HepG2 (cell line): ENCODE data around the gene ACD. TPM values are rescaled to one million over a fixed set of nuclear protein-coding genes. Genes with fewer than 3 reads are reported as not detected.

ENCODE experiments used
- ARNT ChIP-seq: fragments of 450-650 bp; IDR thresholded peaks from 2 replicates; pipeline ENCODE4 v1.6.1; 2017
- ATAD3A ChIP-seq: sonication (generic); formaldehyde crosslinking; IDR thresholded peaks from 2 replicates; pipeline ENCODE4 v1.4.0; 2020; ENCODE audit warnings: missing genetic modification reagents
- MIER2 ChIP-seq: IDR thresholded peaks from 2 replicates; pipeline ENCODE4 v1.6.1; 2016; ENCODE audit warnings: missing biosample characterization, missing genetic modification reagents
- POLR2AphosphoS2 ChIP-seq: IDR thresholded peaks from 2 replicates; pipeline ENCODE4 v1.6.1; 2011; ENCODE audit warnings: low read depth, low read length, improper control_type of control experiment
- RFX3 ChIP-seq: IDR thresholded peaks from 2 replicates; pipeline ENCODE4 v1.6.1; 2016; ENCODE audit warnings: missing biosample characterization, missing genetic modification reagents
- SOX6 ChIP-seq, 2 experiments: fragments of 450-650 bp in 1 of 2; sonication (generic) in 1 of 2; formaldehyde crosslinking in 1 of 2; IDR thresholded peaks; 2 replicates each; pipeline versions ENCODE4 v1.4.0 to v1.6.1; 2017 to 2020; ENCODE audit warnings: antibody characterized with exemption in 1 of 2, mild to moderate bottlenecking in 1 of 2, missing genetic modification reagents in 1 of 2
- TOPORS ChIP-seq: sonication (generic); formaldehyde crosslinking; IDR thresholded peaks from 2 replicates; pipeline ENCODE4 v1.8.0; 2023; ENCODE audit warnings: mild to moderate bottlenecking, missing genetic modification reagents
- ZFAT ChIP-seq: sonication (generic); formaldehyde crosslinking; conservative IDR thresholded peaks from 2 replicates; pipeline ENCODE4 v1.8.1; 2023; ENCODE audit warnings: missing genetic modification reagents, inconsistent platforms
- ZFP41 ChIP-seq: sonication (generic); formaldehyde crosslinking; IDR thresholded peaks from 2 replicates; pipeline ENCODE4 v1.4.0; 2020; ENCODE audit warnings: mild to moderate bottlenecking, missing genetic modification reagents, borderline replicate concordance
- ZIK1 ChIP-seq: sonication (generic); formaldehyde crosslinking; IDR thresholded peaks from 2 replicates; pipeline ENCODE4 v1.5.0; 2020; ENCODE audit warnings: mild to moderate bottlenecking, low read depth, missing genetic modification reagents, borderline replicate concordance
- polyA plus RNA-seq, 8 experiments: library from polyadenylated mRNA; depleted of rRNA in 3 of 8; stranded (reverse) in 7 of 8; unstranded in 1 of 8; fragments of >200 nt; fragmentation: Illumina TruSeq in 4 of 8; extraction: Trizol in 4 of 8; gene quantifications; 2 replicates each; pipeline versions ENCODE4 v1.2.1 to v1.2.3, GENCODE V29; 2011 to 2016; ENCODE audit warnings: low read depth in 4 of 8, missing spikeins in 1 of 8, mixed read lengths in 1 of 8; ENCODE audit not compliant: insufficient read depth in 1 of 8
- total RNA-seq, 5 experiments: library from RNA; depleted of rRNA; stranded (reverse); fragments of >200 nt; fragmentation: Illumina TruSeq; extraction: Trizol; gene quantifications; 2 replicates each; pipeline ENCODE4 v1.2.3, GENCODE V29; 2016; ENCODE audit warnings: low read depth in 1 of 5
- TF ChIP-seq, protein P1 (sequence below): sonication (generic); formaldehyde crosslinking; IDR thresholded peaks from 2 replicates; pipeline ENCODE4 v1.8.1; 2023; ENCODE audit warnings: missing genetic modification reagents, mild to moderate bottlenecking, borderline replicate concordance
- TF ChIP-seq, protein P2 (sequence below): sonication (generic); formaldehyde crosslinking; IDR thresholded peaks from 2 replicates; pipeline ENCODE4 v1.4.0; 2020; ENCODE audit warnings: missing genetic modification reagents, low read depth, mild to moderate bottlenecking, borderline replicate concordance
- TF ChIP-seq, protein P3 (sequence below): sonication (generic); formaldehyde crosslinking; IDR thresholded peaks from 2 replicates; pipeline ENCODE4 v1.4.0; 2020; ENCODE audit warnings: missing genetic modification reagents
- TF ChIP-seq, protein P4 (sequence below): sonication (generic); formaldehyde crosslinking; IDR thresholded peaks from 2 replicates; pipeline ENCODE4 v1.4.0; 2020; ENCODE audit warnings: missing genetic modification reagents, borderline replicate concordance
- TF ChIP-seq, protein P5 (sequence below): sonication (generic); formaldehyde crosslinking; IDR thresholded peaks from 2 replicates; pipeline ENCODE4 v1.8.1; 2023; ENCODE audit warnings: mild to moderate bottlenecking, missing genetic modification reagents
- TF ChIP-seq, protein P6 (sequence below): sonication (generic); formaldehyde crosslinking; IDR thresholded peaks from 2 replicates; pipeline ENCODE4 v1.5.1; 2020; ENCODE audit warnings: mild to moderate bottlenecking, missing genetic modification reagents, moderate library complexity
- TF ChIP-seq, protein P7 (sequence below): sonication (generic); formaldehyde crosslinking; IDR thresholded peaks from 2 replicates; pipeline ENCODE4 v1.4.0; 2020; ENCODE audit warnings: mild to moderate bottlenecking, missing genetic modification reagents

Gene ACD
- total and polyA plus RNA-seq, 2 of the 13 experiments (the other 11 are each of a cell fraction or from before 2014, with no cell fraction given) = 32.6 to 38.3 TPM

DNA sequence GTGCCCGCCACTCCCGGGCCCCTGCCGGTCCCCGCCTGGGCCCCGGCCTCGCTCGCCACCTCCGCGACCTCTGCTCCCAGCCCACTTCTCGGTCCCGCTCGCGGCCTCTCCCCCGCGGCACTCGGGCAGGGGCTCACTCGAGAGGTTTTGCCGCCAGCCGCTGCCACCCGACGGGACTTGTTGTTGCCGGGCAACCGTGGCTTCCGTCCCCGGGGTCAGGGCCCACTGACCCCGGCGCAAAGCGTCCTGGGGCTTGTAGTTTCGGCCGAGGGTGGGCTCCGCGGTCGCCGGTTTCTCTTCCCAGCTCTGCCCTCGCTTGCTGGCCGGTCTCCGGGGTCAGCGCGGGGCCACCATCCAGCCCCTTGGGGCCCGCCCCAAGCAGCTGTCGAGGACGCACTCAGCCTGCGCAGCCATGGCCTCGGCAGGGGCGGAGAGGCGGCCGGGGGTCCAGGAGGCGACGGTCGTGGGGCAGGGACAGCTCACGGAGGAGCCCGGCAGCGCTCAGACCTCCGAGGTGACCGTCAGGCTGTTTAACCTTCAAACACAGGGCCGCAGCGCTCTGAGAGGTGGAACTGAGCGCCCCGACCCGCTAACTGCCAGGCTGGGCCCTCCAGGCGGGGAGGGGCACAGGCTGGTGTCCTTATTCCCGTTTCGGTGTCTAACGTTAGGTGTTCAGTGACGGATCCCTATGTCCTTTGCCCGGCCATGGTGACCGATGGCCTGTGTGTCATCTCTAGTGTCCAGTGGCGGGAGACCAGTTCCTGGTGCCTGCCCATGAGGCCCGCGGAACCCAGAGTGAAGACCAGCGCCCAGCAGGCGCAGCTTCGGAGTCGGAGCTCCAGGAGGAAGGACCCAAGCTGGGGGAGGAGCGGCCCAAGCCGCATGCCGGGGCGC, 6.7 kb upstream of the ACD start, which contains the start of the genes C16orf86 and ENKD1 (continued):
- TF ChIP-seq, protein P1, sequence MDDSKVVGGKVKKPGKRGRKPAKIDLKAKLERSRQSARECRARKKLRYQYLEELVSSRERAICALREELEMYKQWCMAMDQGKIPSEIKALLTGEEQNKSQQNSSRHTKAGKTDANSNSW (CRISPR knock-in tag) = no peak; the same call in 1 of the 2 replicates
- TF ChIP-seq ZFAT = no peak
- TF ChIP-seq ZFP41 (CRISPR knock-in tag) = no peak
- no peak for TF ChIP-seq ATAD3A (CRISPR knock-in tag)
- TF ChIP-seq ZIK1 (CRISPR knock-in tag) = peak; percentile 80; the same call in 1 of the 2 replicates
- no peak for TF ChIP-seq SOX6 (IDR thresholded peaks at IDR 0.05)
- TF ChIP-seq SOX6 (CRISPR knock-in tag; IDR thresholded peaks at IDR 0.05) = no peak; the same call in 1 of the 2 replicates
- TF ChIP-seq, protein P2, sequence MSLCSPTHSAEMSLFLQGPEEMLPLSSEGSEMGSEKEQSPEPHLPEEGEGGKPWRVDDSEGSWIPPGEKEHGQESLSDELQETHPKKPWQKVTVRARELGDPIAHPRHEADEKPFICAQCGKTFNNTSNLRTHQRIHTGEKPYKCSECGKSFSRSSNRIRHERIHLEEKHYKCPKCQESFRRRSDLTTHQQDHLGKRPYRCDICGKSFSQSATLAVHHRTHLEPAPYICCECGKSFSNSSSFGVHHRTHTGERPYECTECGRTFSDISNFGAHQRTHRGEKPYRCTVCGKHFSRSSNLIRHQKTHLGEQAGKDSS = no peak
- TF ChIP-seq MIER2 (CRISPR knock-in tag) = no peak
- TF ChIP-seq, protein P3, sequence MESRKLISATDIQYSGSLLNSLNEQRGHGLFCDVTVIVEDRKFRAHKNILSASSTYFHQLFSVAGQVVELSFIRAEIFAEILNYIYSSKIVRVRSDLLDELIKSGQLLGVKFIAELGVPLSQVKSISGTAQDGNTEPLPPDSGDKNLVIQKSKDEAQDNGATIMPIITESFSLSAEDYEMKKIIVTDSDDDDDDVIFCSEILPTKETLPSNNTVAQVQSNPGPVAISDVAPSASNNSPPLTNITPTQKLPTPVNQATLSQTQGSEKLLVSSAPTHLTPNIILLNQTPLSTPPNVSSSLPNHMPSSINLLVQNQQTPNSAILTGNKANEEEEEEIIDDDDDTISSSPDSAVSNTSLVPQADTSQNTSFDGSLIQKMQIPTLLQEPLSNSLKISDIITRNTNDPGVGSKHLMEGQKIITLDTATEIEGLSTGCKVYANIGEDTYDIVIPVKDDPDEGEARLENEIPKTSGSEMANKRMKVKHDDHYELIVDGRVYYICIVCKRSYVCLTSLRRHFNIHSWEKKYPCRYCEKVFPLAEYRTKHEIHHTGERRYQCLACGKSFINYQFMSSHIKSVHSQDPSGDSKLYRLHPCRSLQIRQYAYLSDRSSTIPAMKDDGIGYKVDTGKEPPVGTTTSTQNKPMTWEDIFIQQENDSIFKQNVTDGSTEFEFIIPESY (CRISPR knock-in tag) = peak; percentile 6; the same call in 1 of the 2 replicates
- TF ChIP-seq, protein P4, sequence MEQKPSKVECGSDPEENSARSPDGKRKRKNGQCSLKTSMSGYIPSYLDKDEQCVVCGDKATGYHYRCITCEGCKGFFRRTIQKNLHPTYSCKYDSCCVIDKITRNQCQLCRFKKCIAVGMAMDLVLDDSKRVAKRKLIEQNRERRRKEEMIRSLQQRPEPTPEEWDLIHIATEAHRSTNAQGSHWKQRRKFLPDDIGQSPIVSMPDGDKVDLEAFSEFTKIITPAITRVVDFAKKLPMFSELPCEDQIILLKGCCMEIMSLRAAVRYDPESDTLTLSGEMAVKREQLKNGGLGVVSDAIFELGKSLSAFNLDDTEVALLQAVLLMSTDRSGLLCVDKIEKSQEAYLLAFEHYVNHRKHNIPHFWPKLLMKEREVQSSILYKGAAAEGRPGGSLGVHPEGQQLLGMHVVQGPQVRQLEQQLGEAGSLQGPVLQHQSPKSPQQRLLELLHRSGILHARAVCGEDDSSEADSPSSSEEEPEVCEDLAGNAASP (CRISPR knock-in tag) = 0 out of 2 replicates have a peak, but pooled peaks have one; percentile 19
- TF ChIP-seq ARNT = no peak
- TF ChIP-seq, protein P5, sequence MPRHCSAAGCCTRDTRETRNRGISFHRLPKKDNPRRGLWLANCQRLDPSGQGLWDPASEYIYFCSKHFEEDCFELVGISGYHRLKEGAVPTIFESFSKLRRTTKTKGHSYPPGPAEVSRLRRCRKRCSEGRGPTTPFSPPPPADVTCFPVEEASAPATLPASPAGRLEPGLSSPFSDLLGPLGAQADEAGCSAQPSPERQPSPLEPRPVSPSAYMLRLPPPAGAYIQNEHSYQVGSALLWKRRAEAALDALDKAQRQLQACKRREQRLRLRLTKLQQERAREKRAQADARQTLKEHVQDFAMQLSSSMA = 0 out of 2 replicates have a peak, but pooled peaks have one; percentile 31
- no peak for TF ChIP-seq POLR2AphosphoS2
- peak; percentile 92 for TF ChIP-seq RFX3 (CRISPR knock-in tag)
- TF ChIP-seq, protein P6, sequence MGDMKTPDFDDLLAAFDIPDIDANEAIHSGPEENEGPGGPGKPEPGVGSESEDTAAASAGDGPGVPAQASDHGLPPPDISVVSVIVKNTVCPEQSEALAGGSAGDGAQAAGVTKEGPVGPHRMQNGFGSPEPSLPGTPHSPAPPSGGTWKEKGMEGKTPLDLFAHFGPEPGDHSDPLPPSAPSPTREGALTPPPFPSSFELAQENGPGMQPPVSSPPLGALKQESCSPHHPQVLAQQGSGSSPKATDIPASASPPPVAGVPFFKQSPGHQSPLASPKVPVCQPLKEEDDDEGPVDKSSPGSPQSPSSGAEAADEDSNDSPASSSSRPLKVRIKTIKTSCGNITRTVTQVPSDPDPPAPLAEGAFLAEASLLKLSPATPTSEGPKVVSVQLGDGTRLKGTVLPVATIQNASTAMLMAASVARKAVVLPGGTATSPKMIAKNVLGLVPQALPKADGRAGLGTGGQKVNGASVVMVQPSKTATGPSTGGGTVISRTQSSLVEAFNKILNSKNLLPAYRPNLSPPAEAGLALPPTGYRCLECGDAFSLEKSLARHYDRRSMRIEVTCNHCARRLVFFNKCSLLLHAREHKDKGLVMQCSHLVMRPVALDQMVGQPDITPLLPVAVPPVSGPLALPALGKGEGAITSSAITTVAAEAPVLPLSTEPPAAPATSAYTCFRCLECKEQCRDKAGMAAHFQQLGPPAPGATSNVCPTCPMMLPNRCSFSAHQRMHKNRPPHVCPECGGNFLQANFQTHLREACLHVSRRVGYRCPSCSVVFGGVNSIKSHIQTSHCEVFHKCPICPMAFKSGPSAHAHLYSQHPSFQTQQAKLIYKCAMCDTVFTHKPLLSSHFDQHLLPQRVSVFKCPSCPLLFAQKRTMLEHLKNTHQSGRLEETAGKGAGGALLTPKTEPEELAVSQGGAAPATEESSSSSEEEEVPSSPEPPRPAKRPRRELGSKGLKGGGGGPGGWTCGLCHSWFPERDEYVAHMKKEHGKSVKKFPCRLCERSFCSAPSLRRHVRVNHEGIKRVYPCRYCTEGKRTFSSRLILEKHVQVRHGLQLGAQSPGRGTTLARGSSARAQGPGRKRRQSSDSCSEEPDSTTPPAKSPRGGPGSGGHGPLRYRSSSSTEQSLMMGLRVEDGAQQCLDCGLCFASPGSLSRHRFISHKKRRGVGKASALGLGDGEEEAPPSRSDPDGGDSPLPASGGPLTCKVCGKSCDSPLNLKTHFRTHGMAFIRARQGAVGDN (CRISPR knock-in tag) = peak; percentile 46; the same call in 1 of the 2 replicates
- TF ChIP-seq, protein P7, sequence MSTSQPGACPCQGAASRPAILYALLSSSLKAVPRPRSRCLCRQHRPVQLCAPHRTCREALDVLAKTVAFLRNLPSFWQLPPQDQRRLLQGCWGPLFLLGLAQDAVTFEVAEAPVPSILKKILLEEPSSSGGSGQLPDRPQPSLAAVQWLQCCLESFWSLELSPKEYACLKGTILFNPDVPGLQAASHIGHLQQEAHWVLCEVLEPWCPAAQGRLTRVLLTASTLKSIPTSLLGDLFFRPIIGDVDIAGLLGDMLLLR (CRISPR knock-in tag) = 0 out of 2 replicates have a peak, but pooled peaks have one; percentile 9
- no peak; the same call in 1 of the 2 replicates for TF ChIP-seq TOPORS
